ENCODE results near the gene PIK3AP1.

DNA sequence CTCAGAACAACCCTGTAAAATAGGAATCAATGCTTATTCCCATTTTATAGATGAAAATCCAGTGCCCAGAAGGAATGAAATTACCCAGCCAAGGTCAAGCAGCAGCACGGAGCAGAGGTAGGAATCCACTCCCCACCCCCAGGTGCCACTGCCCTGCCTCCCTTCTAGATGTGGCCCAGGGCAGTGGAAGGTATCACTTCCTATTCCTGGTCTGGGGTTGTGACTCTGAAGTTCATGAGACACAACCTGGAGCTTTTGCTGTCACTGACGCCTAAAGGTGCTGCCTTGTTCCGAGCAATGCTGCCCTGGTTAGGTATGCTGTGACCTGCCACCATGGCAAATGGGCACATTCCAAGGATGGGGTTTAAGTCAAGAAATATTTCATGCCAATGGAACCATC, 53.6 kb downstream of the PIK3AP1 start:
- TF ChIP-seq POLR2AphosphoS5 (IDR thresholded peaks at IDR 0.05; ENCODE audit: low read depth), result no peak
- TF ChIP-seq, protein P1, sequence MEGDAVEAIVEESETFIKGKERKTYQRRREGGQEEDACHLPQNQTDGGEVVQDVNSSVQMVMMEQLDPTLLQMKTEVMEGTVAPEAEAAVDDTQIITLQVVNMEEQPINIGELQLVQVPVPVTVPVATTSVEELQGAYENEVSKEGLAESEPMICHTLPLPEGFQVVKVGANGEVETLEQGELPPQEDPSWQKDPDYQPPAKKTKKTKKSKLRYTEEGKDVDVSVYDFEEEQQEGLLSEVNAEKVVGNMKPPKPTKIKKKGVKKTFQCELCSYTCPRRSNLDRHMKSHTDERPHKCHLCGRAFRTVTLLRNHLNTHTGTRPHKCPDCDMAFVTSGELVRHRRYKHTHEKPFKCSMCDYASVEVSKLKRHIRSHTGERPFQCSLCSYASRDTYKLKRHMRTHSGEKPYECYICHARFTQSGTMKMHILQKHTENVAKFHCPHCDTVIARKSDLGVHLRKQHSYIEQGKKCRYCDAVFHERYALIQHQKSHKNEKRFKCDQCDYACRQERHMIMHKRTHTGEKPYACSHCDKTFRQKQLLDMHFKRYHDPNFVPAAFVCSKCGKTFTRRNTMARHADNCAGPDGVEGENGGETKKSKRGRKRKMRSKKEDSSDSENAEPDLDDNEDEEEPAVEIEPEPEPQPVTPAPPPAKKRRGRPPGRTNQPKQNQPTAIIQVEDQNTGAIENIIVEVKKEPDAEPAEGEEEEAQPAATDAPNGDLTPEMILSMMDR (IDR thresholded peaks at IDR 0.05; ENCODE audit: insufficient read depth, low read length), result no peak
- TF ChIP-seq, protein P2, sequence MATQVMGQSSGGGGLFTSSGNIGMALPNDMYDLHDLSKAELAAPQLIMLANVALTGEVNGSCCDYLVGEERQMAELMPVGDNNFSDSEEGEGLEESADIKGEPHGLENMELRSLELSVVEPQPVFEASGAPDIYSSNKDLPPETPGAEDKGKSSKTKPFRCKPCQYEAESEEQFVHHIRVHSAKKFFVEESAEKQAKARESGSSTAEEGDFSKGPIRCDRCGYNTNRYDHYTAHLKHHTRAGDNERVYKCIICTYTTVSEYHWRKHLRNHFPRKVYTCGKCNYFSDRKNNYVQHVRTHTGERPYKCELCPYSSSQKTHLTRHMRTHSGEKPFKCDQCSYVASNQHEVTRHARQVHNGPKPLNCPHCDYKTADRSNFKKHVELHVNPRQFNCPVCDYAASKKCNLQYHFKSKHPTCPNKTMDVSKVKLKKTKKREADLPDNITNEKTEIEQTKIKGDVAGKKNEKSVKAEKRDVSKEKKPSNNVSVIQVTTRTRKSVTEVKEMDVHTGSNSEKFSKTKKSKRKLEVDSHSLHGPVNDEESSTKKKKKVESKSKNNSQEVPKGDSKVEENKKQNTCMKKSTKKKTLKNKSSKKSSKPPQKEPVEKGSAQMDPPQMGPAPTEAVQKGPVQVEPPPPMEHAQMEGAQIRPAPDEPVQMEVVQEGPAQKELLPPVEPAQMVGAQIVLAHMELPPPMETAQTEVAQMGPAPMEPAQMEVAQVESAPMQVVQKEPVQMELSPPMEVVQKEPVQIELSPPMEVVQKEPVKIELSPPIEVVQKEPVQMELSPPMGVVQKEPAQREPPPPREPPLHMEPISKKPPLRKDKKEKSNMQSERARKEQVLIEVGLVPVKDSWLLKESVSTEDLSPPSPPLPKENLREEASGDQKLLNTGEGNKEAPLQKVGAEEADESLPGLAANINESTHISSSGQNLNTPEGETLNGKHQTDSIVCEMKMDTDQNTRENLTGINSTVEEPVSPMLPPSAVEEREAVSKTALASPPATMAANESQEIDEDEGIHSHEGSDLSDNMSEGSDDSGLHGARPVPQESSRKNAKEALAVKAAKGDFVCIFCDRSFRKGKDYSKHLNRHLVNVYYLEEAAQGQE (IDR thresholded peaks at IDR 0.05; ENCODE audit: insufficient replicate concordance, low read depth), result no peak
- no peak for TF ChIP-seq GABPA (IDR thresholded peaks at IDR 0.05; ENCODE audit: low read depth)
